Smooth muscle cell (in vitro differentiated cells): ENCODE measurements around the gene HSD3B7. TPM values are rescaled to one million over a fixed set of nuclear protein-coding genes. Genes with fewer than 3 reads are reported as not detected.
"Not testable (repeated sequence)": the region's sequence is repeated elsewhere in the genome, so short reads cannot be mapped to it uniquely, and the experiment has no call there.

Experiments
- DNase-seq: peaks from one replicate; lab custom pipeline; 2025; ENCODE audit not compliant: unreplicated experiment; lab: John Stamatoyannopoulos, UW
- H2AFZ ChIP-seq: fragments of 200-600 bp; sonication (generic); 2 replicates; pipeline ENCODE4 v1.6.0; 2016; ENCODE audit warnings: antibody characterized with exemption, low read depth, mild to moderate bottlenecking
- H3F3A ChIP-seq: fragments of 200-600 bp; sonication (generic); 2 replicates; pipeline ENCODE4 v1.6.0; 2017; ENCODE audit warnings: antibody characterized with exemption, low read depth
- H3K27ac ChIP-seq: fragments of 200-600 bp; sonication (generic); 2 replicates; pipeline ENCODE4 v1.5.1; 2016; ENCODE audit warnings: low read depth, mild to moderate bottlenecking
- H3K27me3 ChIP-seq: fragments of 200-600 bp; sonication (generic); 2 replicates; pipeline ENCODE4 v1.6.1; 2016; ENCODE audit warnings: low read depth, mild to moderate bottlenecking
- H3K36me3 ChIP-seq: fragments of 200-600 bp; sonication (generic); 2 replicates; pipeline ENCODE4 v1.5.1; 2016; ENCODE audit warnings: low read depth
- H3K4me1 ChIP-seq: fragments of 200-600 bp; sonication (generic); 2 replicates; pipeline ENCODE4 v1.5.1; 2016; ENCODE audit warnings: low read depth
- H3K4me2 ChIP-seq: fragments of 200-600 bp; sonication (generic); 2 replicates; pipeline ENCODE4 v1.6.0; 2016; ENCODE audit warnings: mild to moderate bottlenecking
- H3K4me3 ChIP-seq: fragments of 200-600 bp; sonication (generic); 2 replicates; pipeline ENCODE4 v1.5.1; 2016; ENCODE audit warnings: mild to moderate bottlenecking
- H3K79me2 ChIP-seq: fragments of 200-600 bp; sonication (generic); 2 replicates; pipeline ENCODE4 v1.6.0; 2016; ENCODE audit warnings: low read depth, mild to moderate bottlenecking
- H3K9ac ChIP-seq: fragments of 200-600 bp; sonication (generic); 2 replicates; pipeline ENCODE4 v1.6.0; 2016; ENCODE audit warnings: low read depth
- H3K9me3 ChIP-seq: fragments of 200-600 bp; sonication (generic); replicated peaks from 2 replicates; pipeline ENCODE4 v1.5.1; 2016; ENCODE audit warnings: low read depth
- H4K20me1 ChIP-seq: fragments of 200-600 bp; sonication (generic); 2 replicates; pipeline ENCODE4 v1.6.0; 2016; ENCODE audit warnings: low read depth
- WGBS: methylation state at CpG from one replicate; pipeline ENCODE4 v1.1.7; 2016; ENCODE audit warnings: low lambda C conversion rate; 5-methylcytosine and 5-hydroxymethylcytosine counted together
- polyA plus RNA-seq: library from polyadenylated mRNA; unstranded; fragments of >200 nt; fragmentation: Nextera tagmentation; extraction: Ambion mirVana; gene quantifications from 2 replicates; pipeline ENCODE4 v1.2.1, GENCODE V29; 2016
- total RNA-seq: library from RNA; depleted of rRNA; stranded (reverse); fragments of >200 nt; gene quantifications from 2 replicates; pipeline ENCODE4 v1.2.3, GENCODE V29; 2014
- TF ChIP-seq, protein P1 (sequence below): fragments of 200-600 bp; sonication (generic); IDR thresholded peaks from 2 replicates; pipeline ENCODE4 v1.5.1; 2017; ENCODE audit warnings: borderline replicate concordance, mild to moderate bottlenecking, antibody characterized with exemption; ENCODE audit not compliant: insufficient read depth, poor library complexity, severe bottlenecking

The HSD3B7 gene
- 5.5 and 10.8 TPM in 2 replicates for total RNA-seq
- polyA plus RNA-seq: 15.1 and 15.5 TPM in 2 replicates

DNA sequence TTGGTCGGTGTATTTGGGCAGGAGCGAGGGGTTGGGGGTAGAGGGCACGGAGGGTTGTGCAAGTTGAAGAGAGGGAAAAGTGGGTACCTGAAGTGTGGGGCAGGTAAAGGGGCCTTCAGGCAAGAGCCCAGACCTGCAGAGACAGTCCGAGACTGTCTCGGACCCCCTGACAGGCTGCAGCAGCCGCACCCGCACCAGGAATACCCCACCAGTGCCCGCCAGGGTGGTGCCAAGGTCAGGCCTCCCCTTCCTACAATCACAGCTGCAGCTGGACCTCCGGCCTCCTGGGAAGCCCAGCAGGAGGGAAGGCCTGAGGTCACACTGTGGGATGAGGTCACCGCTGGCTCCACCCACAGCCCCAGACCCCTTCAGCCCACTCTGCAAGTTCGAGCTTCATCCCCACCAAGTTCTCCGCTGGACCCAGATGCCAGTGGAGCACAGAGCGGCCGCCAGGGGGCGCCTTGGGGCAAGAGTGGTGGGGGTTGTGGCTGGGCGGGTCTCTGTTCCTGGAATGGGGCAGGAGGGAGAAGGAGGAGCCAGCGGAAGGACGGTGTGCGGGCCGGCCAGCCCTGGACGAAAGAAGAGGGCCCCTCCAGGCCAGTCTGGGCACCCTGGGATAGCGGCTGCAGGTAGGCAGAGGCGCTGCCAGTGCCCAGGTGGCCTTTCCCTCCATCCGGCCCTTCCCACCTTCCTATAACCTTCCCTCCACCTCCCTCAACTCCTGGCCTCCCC lies at the start of gene HSD3B7:
TSS of gene HSD3B7 (plus strand) at position 539 of the 732 bp plus-strand sequence. CDS start 452 bp downstream, outside the sequence.
- peak; percentile 60 for DNase-seq
- H3K4me2 ChIP-seq: peak within 1 kb of the TSS; percentile 86
- H3K27ac ChIP-seq: no peak within 1 kb of the TSS
- no peak within 1 kb of the TSS for H3K9ac ChIP-seq
- H3K79me2 ChIP-seq: no peaks in the 10 kb centered on the region
- no peak within 1 kb of the TSS for H2AFZ ChIP-seq
- peak within 1 kb of the TSS; percentile 43 for H3K4me3 ChIP-seq
- no peaks in the 10 kb centered on the region for H3K36me3 ChIP-seq
- no peaks in the 10 kb centered on the region for H3F3A ChIP-seq
- TF ChIP-seq, protein P1, sequence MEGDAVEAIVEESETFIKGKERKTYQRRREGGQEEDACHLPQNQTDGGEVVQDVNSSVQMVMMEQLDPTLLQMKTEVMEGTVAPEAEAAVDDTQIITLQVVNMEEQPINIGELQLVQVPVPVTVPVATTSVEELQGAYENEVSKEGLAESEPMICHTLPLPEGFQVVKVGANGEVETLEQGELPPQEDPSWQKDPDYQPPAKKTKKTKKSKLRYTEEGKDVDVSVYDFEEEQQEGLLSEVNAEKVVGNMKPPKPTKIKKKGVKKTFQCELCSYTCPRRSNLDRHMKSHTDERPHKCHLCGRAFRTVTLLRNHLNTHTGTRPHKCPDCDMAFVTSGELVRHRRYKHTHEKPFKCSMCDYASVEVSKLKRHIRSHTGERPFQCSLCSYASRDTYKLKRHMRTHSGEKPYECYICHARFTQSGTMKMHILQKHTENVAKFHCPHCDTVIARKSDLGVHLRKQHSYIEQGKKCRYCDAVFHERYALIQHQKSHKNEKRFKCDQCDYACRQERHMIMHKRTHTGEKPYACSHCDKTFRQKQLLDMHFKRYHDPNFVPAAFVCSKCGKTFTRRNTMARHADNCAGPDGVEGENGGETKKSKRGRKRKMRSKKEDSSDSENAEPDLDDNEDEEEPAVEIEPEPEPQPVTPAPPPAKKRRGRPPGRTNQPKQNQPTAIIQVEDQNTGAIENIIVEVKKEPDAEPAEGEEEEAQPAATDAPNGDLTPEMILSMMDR: peak; percentile 95
- H3K4me1 ChIP-seq: peaks cover 5% of the 10 kb centered on the region
- WGBS: 35% methylated on average over 22 of the region's 24 CpGs
- H3K27me3 ChIP-seq: no peaks in the 10 kb centered on the region
- no peaks in the 10 kb centered on the region for H3K9me3 ChIP-seq
- H4K20me1 ChIP-seq: no peaks in the 10 kb centered on the region

DNA sequence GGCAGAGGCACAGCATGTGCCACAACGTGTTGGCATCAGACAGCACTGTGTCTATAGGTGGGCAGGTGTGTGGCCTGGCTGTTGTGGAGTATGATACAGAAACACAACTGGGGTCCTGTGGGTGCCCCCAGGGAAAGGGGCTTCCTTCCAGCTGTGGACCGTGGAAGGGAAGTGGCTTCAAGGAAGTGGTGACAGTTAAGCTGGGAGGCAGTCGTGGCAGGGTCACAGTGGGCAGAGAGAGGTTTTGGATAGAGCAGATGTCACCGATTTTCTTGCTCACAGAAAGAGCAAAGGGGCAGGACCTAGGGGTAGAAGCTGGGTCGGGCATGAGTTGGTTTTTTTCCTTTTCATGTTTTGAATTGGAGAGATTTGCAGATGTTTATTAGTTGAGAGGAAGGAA lies 47.3 kb upstream of the HSD3B7 start:
- Histone ChIP-seq H3F3A (peaks cover 9% of the 10 kb centered on the region), H3K4me1 (no peaks in the 10 kb centered on the region), H2AFZ (no peak overlapping the region), H3K9ac (no peak overlapping the region), H3K36me3 (no peaks in the 10 kb centered on the region), H3K27ac (peak overlapping the region; percentile 77), H3K4me2 (no peak overlapping the region), H3K9me3 (no peaks in the 10 kb centered on the region), H3K4me3 (no peak overlapping the region), H3K27me3 (no peaks in the 10 kb centered on the region), H4K20me1 (no peaks in the 10 kb centered on the region), H3K79me2 (no peaks in the 10 kb centered on the region)
- TF ChIP-seq, protein P1: no peak
- WGBS: 78% methylated on average over 5 of the region's 5 CpGs
- no peak for DNase-seq

DNA sequence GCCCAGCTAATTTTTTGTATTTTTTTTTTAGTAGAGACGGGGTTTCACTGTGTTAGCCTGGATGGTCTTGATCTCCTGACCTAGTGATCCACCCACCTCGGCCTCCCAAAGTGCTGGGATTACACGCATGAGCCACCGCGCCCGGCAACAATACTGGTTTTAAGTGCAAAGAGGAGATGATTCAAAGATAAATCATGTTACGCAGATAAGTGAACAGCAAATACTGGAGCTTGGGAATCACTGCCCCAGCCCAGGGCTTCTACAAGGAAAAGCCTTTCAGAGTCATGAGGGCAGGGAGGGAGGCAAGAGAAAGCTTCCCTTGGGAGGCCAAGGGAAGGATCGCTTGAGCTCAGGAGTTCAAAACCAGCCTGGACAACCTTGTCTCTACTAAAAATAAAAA lies 45.4 kb upstream of the HSD3B7 start:
- H3K36me3 ChIP-seq, H3K27me3 ChIP-seq, DNase-seq, H3K9me3 ChIP-seq, H4K20me1 ChIP-seq, H3K9ac ChIP-seq, H3F3A ChIP-seq, H3K4me1 ChIP-seq, H3K4me2 ChIP-seq, H3K79me2 ChIP-seq, H3K4me3 ChIP-seq, H2AFZ ChIP-seq: not testable (repeated sequence)
- WGBS: 70% methylated on average over 8 of the region's 8 CpGs
- H3K27ac ChIP-seq: peak overlapping the region; percentile 77

DNA sequence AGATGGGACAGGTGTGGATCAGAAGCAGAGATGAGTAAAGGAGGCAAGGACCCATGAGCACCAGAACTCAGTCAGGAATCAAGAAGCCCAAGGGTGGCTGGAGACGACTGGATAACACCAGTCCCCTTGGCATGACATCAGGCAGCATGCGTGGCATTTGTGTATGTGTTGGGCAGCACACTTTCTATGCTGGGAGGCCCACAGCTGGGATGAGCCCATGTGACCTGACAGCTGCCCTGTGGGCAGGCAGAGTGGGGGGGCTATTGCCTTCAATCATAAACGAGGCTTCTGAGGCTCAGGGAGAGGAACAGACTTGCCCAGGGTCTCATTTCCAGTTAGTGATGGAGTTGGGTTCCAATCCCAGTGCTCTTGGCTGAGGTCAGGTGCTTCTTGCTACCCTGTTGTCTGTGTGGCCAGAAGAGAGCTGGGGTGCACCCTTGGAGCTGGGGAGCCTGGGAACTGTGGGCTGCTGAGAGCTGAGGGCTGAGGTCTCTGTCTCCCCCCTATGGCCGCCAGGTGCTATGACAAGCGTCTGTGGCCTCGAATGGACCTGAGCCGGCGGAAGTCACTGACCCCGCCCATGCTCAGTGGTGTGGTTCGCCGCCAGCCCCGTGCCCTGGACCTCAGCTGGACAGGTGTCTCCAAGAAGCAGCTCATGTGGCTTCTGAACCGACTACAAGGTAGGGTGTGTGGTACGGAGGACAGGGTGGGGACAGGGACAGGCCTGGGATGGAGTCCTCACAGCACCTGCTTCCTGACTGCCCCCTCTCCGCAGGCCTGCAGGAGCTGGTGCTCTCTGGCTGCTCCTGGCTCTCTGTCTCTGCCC lies 43.2 kb upstream of the HSD3B7 start:
- no peaks in the 10 kb centered on the region for H3K9me3 ChIP-seq
- no peaks in the 10 kb centered on the region for H3K4me1 ChIP-seq
- H3K79me2 ChIP-seq: peaks cover 3% of the 10 kb centered on the region
- H3K4me3 ChIP-seq: no peak overlapping the region
- H3K36me3 ChIP-seq: no peaks in the 10 kb centered on the region
- peaks cover 9% of the 10 kb centered on the region for H3F3A ChIP-seq
- no peak overlapping the region for H3K4me2 ChIP-seq
- DNase-seq: no peak
- H3K27ac ChIP-seq: peak overlapping the region; percentile 80
- WGBS: 40% methylated on average over 10 of the region's 15 CpGs
- no peak overlapping the region for H3K9ac ChIP-seq
- TF ChIP-seq, protein P1: peak; percentile 84
- no peaks in the 10 kb centered on the region for H4K20me1 ChIP-seq
- no peak overlapping the region for H2AFZ ChIP-seq
- H3K27me3 ChIP-seq: no peaks in the 10 kb centered on the region
